ENCODE data around the gene COL6A2.
"Not testable (repeated sequence)": the region's sequence is repeated elsewhere in the genome, so short reads cannot be mapped to it uniquely, and the experiment has no call there.

Gene COL6A2

DNA sequence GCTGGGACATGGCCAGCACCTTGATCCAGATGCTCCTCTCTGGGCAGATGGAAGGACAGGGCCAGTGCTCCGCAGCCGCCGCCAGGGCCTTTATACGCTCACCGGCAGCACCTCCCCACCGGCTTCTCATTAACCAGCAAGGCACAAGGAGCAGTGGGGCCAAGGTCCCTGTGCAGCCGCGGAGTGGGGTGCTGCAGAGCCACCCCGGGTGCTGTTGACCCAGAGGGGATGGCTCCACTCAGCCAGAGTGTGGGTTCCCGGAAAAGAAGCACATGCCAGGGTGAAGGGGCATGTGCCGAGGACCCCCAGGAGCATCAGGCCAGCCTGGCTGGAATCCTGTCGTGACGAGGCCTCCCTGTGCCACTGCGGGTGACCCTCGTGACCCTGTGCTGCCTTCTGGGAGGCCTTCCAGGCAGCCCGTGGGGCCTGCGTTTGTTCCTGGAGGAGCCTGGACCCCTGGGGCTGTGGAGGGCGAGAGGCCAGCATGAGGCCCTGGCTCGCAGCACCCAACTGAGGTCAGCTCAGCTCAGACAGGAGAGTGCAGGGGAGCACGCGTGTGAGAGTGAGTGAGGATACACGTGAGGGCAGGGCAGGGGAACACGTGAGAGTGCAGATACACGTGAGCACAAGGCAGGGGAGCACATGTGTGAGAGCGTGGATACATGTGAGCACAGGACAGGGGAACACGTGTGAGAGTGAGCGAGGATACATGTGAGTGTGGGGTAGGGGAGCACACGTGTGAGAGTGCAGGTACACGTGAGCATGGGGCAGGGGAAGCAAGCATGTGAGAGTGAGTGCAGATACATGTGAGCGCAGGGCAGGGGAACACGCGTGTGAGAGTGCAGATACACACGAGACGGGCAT, 57.8 kb downstream of the COL6A2 start, which contains the start of gene FTCD:
Gene FTCD (minus strand): TSS at position 66 of the 864 bp plus-strand sequence. CDS start 56 bp downstream, at position 10.
- DNase-seq (ENCODE audit: low read depth in 2 of 2): no peak

DNA sequence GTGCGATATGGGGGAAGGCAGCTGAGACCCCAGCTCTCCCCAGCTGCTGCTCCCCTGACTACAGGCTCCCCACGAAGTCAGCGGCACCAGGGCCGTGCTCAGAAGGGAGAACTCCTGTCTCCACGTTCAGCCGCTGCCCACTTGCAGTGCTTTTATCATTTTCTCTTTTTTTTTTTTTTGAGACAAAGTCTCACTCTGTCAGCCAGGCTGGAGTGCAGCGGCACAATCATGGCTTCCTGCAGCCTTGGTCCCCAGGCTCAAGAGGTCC, 58.4 kb downstream of the COL6A2 start:
- DNase-seq (ENCODE audit: low read depth in 2 of 2): no peak

DNA sequence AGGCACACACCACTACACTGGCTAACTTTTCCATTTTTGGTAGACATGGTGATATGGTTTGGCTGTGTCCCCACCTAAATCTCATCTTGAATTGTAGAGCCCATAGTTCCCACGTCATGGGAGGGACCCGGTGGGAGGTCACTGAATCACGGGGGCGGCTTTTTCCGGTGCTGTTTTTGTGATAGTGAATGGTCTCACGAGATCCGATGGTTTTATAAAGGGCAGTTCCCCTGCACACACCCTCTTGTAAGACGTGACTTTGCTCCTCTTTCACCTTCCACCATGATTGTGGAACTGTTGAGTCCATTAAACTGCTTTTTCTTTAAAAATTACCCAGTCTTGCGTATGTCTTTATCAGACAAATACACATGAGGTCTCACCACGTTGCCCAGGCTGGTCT, 58.8 kb downstream of the COL6A2 start:
- no peak for DNase-seq (ENCODE audit: low read depth in 2 of 2)

DNA sequence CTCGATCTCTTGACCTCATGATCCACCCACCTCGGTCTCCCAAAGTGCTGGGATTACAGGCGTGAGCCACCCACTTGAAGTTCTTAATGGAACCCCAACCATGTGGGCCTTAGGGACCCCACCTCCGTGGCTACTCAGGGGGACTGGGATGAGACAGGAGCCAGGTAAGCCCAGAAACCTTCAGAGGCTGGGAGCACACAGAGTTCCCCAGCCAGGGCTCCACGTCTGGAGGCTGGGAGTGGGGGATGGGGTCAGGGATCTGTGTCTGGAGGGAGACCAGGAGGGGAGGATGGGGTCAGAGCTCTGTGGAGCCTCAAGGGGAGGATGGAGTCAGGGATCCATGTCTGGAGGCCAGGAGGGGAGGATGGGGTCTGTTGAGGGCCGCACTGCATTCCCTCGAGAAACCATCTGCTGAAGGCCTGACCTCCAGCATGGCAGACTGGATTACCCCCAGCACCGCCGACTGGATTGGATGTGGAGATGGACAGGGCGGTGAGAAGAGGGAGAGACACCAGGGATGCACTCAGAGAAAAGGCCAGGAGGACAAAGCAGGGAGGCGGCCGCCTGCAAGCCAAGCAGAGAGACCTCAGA, 59.6 kb downstream of the COL6A2 start:
- no peak for DNase-seq (ENCODE audit: low read depth in 2 of 2)

DNA sequence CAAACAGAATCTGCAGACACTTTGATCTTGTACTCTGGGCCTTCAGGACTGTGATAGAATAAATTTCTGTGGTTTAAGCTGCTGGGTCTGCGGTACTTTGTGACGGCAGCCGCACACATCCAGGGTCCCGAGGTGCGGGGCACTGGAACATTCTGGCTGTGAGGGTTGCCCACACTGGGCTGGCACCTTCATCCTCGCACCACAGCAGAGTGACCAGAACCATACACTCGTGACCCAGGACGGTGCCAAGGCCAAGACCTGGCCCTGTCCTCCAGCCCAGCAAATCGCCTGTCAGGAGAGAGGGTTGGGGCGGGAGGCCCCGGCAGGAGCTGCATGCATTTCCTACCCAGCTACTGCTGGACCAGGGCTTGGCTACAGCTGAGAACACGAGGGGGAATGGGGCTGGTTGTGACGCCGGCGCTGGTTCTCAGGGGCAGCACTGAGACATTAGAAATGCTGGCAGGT, 60.1 kb downstream of the COL6A2 start:
- no peak for DNase-seq (ENCODE audit: low read depth in 2 of 2)

DNA sequence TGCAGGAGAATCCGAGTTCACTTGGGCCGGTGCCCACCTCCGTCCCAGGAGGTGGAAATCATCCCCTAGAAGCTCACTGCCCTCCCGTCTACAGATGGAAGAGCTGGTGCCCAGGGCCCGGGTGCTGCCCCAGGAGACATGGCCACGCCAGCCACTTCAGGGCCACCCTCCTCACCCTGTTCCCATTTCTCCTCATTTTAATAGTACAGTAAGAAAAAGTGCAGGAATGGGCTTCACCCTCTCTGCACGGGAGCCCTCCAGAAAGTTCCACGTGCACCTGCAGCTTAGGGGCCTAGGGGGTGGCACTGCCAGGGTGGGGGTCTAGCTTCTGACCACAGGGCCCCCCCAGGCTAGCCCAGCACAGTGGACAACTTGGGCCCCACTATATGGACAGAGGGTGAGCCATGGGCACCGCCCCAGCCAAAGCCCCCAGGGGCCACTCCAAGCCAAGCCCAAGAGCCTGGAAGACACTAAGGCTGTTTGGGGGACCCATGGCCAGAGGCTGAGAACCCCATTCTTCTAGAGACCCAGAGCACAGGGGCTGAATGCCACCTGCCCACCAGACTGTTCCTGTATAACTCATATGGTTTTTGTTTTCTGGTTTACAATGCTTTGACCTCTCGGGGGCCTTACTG, 60.9 kb downstream of the COL6A2 start:
- DNase-seq (ENCODE audit: low read depth in 2 of 2): no peak

DNA sequence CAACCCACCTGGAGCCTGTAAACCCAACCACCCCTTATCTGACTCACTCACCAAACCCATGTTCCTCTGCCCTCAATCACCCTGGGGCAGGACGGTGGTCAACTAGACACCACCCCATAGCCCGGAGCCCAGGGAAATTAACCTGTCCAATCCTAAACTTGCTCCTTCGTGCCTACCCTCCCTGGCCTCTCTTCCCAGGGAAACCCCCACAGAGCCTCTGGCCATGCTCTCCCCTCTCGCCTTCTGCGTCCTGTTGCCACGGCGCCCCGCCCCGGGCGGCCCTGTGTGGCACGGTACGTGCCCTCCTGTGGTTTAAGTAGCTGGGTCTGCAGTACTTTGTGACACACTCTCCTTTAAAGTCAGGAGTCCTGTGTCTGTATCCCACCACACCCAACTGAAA, 61.5 kb downstream of the COL6A2 start:
- DNase-seq (ENCODE audit: low read depth in 2 of 2): no peak

DNA sequence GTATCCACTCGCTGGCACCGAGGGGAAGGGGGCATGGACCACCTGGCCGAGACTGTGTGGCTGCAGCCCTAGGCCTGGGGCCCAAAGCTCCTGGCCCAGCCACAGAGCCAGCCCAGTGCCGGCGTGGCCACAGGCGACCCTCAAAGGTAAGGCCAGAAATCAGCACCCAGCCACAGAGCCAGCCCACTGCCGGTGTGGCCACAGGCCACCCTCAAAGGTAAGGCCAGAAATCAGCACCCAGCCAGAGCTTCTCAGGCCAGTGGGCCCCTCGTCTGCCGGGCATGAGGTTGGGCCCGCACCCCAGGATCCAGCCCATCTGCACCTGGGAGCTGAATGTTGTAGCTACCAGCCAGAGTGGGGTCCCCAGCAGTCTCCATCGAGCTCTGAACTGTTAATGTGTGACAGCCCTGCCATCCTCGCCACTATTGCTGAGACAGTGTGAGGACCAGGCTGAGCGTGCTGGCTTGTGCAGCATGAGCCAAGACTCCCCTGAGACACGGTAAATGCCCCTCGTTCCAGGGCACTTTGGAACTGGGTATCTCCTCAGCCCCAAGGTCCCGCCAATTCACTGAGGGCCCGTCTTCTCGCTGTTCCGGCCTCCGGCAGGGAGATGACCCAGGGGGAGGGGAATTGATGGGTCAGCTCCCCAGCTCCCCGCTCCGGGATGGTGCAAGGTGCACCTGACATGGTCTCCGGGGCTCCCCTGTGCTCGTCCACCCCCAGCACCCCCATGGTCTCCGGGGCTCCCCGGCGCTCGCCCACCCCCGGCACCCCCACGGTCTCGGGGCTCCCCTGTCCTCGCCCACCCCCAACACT, 62.1 kb downstream of the COL6A2 start:
- DNase-seq (ENCODE audit: low read depth in 2 of 2): no peak

DNA sequence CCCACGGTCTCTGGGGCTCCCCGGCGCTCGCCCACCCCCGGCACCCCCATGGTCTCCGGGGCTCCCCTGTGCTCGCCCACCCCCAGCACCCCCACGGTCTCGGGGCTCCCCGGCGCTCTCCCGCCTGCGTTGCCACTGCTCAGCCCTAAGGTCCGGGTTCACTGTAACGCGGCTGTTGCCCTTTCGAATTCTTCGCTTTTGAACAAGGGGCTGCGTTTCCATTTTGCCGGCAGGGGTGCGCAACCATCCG, 62.7 kb downstream of the COL6A2 start:
- DNase-seq (ENCODE audit: low read depth in 2 of 2): no peak

DNA sequence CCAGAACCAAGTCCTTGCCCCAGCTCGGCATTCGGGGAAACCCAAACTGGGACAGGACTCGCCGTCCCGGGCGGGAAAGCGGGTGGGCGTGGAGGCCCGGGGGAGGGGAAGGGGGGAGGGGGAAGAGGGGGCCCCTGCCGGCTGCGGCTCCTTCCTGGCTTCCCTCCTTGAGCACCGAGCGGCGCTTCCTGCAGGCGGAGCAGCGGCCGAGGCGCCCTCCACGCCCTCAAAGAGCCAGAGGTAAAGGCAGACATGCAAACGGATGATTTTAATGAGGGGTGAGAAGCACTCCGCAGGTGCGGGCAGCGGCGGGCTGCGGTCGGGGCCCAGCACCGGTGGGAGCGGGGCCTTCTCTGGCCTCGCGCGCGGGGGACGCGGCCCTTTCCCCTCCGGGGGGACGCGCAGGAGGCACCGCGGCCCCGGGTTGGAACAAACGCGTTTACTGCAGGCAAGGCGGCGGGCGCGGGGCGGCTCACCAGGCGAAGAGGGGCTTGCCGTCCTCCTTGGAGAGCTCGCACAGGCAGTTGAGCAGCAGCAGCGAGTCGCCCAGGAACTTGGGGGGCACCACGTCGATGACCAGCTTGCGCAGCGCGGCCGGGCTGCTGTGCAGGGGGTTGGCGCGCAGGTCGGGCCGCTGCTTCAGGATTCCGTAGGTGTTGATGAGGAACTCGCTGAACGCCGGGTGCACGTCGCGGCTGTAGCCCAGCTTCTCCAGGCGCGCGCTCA, 63.2 kb downstream of the COL6A2 start:
- DNase-seq (ENCODE audit: low read depth in 2 of 2): no peak

DNA sequence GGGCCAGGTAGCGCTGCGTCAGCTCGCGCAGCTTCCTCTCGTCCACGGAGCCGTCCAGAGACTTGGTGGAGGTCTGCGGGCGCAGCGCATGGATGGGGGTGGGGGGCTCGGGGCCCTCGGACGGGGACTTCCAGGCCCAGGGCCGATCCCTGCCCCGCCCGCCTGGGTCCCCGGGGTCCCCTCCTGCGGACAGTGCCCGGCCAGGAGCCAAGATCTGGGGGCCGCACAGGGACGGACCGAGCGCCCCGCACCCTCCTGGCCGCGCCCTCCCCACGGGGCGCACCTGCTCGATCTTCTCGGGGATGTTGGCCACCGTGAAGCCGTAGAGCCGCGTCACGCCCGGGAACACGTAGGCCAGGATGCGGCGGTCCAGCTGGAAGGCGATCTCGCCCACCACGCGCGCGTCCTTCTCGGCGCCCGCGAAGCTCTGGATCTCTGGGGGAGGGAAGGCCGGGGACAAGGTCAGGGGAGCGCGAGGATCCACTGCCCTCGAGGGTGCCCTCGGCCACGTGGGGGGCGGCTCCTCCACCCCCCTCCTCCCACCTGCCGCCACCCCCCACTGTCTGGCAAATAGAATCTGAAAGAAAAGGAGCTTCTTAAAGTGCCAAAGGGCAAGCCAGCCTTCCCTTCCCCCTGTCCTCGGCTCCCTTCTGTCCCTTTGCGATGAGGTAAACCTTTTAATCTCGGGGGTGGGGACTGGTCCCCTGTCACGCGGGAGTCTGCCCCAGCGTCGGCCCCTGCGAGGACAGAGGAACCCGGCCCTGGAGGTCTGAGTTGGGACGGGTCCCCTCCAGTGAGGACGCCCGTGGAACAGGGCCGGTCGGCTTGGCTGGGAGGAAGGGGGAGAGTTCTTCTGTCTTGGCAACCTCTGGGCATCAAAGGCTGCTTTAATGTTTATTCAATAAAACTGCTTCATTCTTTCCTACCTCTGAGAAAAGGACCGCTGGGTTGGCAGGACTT, 64.0 kb downstream of the COL6A2 start:
- DNase-seq (ENCODE audit: low read depth in 2 of 2): no peak

DNA sequence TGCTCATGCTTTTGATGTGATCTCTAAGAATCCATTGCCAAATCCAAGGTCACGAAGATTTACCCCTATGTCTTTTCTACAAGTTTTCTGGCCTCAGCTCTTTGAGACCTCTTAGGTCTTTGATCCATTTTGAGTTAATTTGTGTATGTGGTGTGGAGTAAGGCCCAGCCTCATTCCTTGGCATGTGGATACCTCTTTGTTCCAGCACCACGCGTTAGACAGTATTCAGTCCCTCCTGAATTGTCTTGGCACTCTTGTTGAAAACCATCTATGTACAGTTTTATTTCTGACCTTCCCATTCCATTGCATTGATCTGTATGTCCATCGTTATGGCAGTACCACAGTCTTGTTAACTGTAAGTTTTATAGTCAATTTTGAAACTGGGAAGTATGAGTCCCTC, 65.5 kb downstream of the COL6A2 start:
- DNase-seq (ENCODE audit: low read depth in 2 of 2): no peak

DNA sequence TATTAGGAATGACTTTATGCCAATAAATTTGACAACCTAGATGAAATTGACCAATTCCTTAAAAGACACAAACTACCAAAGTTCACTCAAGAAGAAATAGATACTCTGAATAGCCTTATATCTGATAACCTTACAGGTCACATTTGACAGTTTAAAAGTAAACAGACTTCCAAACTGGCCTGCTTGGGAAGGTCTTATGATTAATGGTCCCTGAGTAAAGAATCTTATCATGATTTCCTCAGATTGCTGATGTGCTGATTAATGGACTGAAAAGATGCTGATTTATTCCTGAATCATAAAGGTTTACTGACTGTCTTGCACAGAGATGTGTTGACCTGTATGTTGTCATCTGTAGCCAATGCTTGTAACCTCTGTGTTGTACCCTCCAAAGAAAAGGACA, 67.2 kb downstream of the COL6A2 start:
- DNase-seq (ENCODE audit: low read depth in 2 of 2): no peak

DNA sequence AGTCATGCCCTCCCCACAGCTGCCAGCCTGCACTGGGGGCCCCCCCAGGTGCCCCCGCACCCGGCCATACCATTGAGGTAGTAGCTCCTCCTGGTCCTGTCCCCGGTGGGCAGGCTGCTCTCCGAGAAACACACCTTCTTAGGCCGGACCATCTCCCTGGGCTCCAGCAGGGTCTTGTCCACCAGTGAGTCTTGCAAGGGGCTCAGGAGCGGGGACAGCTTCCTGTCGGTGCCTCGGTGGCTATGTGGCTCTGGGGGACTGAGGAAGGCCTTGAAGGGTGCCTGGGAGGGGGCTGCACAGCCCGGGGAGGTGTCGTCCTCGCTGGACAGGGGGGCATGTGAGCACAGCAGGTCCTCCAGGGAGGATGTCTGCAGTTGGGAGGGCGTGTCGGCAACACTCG, 70.3 kb downstream of the COL6A2 start:
- no peak for DNase-seq (ENCODE audit: low read depth in 2 of 2)

DNA sequence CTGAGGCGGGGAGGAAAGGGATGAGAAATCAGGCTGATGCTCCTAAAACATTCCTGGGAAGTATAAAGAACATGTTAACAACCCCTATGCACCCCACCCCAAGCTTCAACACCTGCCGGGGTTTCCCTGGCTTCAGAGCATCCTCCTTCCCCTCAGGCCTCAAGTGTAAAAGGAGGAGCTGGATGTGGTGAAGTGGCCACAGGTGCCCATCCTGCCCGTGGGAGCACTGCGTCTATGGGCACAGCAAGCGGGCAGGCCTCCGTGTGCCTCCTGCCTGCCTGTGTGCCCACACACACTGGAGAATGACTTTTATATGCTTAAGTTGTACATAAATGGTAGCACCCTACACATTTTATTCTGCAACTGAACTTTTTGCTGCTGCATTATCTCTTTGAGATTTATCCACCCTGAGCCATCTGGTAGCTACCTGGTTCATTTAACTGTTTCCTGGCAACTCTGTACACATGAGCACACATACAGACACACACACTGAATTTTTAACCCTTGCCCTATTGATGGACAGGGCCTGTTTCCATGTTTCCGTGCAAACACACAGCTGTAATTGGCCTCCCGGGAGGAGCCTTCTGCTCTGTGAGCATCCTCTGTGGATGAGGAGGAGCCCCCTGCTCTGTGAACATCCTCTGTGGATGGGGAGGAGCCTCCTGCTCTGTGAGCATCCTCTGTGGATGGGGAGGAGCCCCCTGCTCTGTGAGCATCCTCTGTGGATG, 70.9 kb downstream of the COL6A2 start:
- DNase-seq (ENCODE audit: low read depth in 2 of 2): no peak

DNA sequence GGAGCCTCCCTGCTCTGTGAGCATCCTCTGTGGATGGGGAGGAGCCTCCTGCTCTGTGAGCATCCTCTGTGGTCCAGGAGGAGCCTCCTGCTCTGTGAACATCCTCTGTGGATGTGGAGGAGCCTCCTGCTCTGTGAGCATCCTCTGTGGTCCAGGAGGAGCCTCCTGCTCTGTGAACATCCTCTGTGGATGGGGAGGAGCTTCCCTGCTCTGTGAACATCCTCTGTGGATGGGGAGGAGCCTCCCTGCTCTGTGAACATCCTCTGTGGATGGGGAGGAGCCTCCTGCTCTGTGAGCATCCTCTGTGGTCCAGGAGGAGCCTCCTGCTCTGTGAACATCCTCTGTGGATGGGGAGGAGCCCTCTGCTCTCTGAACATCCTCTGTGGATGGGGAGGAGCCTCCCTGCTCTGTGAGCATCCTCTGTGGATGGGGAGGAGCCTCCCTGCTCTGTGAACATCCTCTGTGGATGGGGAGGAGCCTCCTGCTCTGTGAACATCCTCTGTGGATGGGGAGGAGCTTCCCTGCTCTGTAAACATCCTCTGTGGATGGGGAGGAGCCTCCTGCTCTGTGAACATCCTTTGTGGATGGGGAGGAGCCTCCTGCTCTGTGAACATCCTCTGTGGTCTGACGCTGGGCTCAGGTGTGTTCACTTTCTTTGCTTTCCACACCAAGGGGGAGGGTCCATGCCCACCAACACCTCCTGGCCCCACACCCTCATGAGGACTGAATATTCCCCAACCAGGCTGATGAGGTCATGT, 72.7 kb downstream of the COL6A2 start:
- not testable (repeated sequence) for DNase-seq (ENCODE audit: low read depth in 2 of 2)

DNA sequence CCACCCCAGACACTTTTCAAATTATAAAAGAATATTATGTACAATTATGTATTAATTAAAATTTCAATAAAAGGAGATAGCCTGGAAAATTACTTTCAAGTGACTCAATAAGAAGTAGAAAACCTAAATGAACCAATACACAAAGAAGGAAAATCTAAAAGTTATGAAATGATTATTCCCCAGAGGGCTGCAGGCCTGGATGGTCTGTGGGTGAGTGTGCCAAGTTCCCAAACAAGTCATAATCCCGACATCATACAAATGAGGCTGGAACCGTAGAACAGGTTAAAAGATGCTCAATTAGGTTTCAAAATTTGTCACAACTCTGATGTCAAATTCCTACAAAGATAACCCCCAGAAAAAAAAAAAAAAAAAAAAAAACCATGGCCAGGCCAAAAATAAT, 73.7 kb downstream of the COL6A2 start:
- no peak for DNase-seq (ENCODE audit: low read depth in 2 of 2)

DNA sequence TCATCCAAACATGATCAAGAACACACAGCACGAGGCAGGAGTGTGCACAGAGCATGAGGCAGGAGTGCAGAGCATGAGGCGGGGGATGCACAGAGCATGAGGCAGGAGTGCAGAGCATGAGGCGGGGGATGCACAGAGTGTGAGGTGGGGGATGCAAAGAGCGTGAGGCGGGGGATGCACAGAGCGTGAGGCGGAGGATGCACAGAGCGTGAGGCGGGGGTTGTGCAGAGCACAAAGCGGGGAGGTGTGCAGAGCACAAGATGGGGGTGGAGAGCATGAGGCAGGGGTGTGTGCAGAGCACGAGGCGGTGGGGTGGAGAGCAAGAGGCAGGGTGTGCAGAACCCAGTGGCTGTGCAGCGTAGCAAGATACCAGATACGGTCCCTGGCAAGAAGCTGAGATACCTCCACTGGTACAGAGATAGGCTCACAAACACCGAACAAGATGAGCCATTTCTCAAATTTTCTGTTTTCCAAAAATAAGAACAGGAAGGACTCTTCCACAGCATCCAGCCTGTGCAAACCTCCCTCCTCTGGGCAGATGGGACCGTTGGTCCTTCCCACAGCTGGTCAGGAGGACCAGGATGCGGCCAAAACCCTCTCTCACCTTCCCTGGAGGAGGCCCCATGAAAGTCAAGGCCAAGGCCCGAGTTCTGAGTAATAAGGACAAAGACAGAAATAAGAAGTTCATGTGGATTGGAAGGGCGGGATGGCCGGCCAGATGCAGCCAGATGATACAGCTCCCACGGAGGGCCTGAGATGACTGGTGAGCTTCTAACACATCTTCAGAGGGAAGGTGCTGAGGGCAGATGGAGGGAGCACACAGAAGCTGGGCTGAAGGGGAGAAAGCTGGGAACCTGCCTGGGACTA, 74.3 kb downstream of the COL6A2 start:
- DNase-seq (ENCODE audit: low read depth in 2 of 2): no peak

Measured in stimulated activated CD4-positive, alpha-beta T cell treated with anti-CD3 and anti-CD28 coated beads, Interleukin-15, amount 100 ng/mL, for 48 hours (primary cell).